GM18907 (cell line): ENCODE measurements around the gene BCKDHB.

Experiments used
- ATAC-seq: cut with Tn5 transposase; IDR thresholded peaks from one replicate; pipeline ENCODE4 v1.9.1; 2021; ENCODE audit warnings: mild to moderate bottlenecking, moderate library complexity; ENCODE audit not compliant: unreplicated experiment

Gene BCKDHB

GRCh38 chr6:80364149-80364548, 257.7 kb downstream of the BCKDHB start:
- ATAC-seq: no peak

- no peak for ATAC-seq
These were observed 259.6 kb downstream of the BCKDHB start for GRCh38 chr6:80366051-80366450.

GRCh38 chr6:80366714-80367113, 260.2 kb downstream of the BCKDHB start:
- no peak for ATAC-seq

GRCh38 chr6:80376411-80376810, 269.9 kb downstream of the BCKDHB start:
- ATAC-seq: no peak

GRCh38 chr6:80380566-80380965, 274.1 kb downstream of the BCKDHB start:
- ATAC-seq: no peak

GRCh38 chr6:80382811-80383210, 276.3 kb downstream of the BCKDHB start:
- ATAC-seq: no peak

GRCh38 chr6:80388507-80388906, 282.0 kb downstream of the BCKDHB start:
- ATAC-seq: no peak
